ENCODE data around the gene POSTN. TPM values are rescaled to one million over a fixed set of nuclear protein-coding genes. Genes with fewer than 3 reads are reported as not detected.

The POSTN gene, protein sequence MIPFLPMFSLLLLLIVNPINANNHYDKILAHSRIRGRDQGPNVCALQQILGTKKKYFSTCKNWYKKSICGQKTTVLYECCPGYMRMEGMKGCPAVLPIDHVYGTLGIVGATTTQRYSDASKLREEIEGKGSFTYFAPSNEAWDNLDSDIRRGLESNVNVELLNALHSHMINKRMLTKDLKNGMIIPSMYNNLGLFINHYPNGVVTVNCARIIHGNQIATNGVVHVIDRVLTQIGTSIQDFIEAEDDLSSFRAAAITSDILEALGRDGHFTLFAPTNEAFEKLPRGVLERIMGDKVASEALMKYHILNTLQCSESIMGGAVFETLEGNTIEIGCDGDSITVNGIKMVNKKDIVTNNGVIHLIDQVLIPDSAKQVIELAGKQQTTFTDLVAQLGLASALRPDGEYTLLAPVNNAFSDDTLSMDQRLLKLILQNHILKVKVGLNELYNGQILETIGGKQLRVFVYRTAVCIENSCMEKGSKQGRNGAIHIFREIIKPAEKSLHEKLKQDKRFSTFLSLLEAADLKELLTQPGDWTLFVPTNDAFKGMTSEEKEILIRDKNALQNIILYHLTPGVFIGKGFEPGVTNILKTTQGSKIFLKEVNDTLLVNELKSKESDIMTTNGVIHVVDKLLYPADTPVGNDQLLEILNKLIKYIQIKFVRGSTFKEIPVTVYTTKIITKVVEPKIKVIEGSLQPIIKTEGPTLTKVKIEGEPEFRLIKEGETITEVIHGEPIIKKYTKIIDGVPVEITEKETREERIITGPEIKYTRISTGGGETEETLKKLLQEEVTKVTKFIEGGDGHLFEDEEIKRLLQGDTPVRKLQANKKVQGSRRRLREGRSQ
- not detected for total RNA-seq

DNA sequence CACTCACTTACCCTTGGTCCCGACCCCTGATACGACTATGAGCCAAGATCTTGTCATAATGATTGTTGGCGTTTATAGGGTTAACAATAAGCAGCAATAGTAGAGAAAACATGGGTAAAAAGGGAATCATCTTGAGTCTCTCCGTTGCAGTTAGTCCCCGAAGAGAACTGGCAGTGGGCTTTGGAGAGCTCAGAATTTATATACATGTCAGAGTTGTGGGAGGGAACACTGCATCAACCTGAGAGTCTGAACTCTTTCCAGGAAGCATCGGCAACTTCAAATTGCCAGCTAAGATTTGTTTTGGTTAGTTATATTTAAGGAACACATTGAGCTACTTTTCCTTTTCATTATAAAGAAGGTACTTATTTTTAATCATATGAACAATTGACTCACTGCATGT, at the start of gene POSTN:
POSTN (minus strand) TSS at position 172 of the 400 bp plus-strand sequence; CDS start at position 130, 42 bp downstream.
- no peak within 1 kb of the TSS for H3K27ac Mint-ChIP-seq
- H3K9me3 Mint-ChIP-seq, result no peaks in the 10 kb centered on the region
- DNase-seq, result no peak
- no peaks in the 10 kb centered on the region for H3K4me1 Mint-ChIP-seq
- no peak within 1 kb of the TSS for H3K4me3 Mint-ChIP-seq
- ChIA-PET CTCF (no interaction called here), POLR2A (no interaction called here)
- no peaks in the 10 kb centered on the region for H3K36me3 Mint-ChIP-seq (ENCODE audit: low read depth)
- no peaks in the 10 kb centered on the region for H3K27me3 Mint-ChIP-seq

DNA sequence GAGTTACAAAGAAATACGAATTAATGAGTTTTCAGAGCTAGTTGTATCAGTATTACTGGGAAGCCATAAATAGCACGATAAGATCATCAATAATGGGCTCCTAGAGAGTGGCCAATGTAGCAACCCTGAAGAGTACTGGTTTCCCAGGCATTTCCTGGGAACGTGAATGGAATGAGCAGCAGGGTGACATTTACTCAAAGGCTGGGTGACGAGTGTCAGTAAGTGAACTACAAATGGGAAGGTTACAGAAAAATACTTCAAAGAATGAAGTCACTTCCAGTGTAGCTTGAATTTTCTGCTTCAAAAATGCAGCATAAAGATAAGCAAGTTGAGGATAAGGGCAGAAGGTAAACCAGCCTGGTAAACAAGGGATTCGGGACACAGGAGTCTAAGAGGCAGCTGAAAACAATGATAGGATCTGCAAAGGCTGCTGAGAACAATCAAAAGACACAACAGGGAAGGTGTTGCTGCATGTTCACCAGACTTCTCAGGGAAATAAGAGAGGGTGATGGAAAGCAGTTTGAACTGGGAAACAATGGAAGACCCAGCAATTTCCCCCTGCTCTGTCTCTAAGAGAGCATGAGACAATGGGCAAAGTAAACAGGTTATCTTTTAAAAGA, 48.6 kb upstream of the POSTN start:
- no peak overlapping the region for H3K27ac Mint-ChIP-seq
- no peaks in the 10 kb centered on the region for H3K27me3 Mint-ChIP-seq
- no peaks in the 10 kb centered on the region for H3K36me3 Mint-ChIP-seq (ENCODE audit: low read depth)
- POLR2A ChIA-PET, result no interaction called here
- no peak for DNase-seq
- CTCF ChIA-PET, result no interaction called here
- no peaks in the 10 kb centered on the region for H3K9me3 Mint-ChIP-seq
- H3K4me1 Mint-ChIP-seq, result no peaks in the 10 kb centered on the region
- H3K4me3 Mint-ChIP-seq, result no peak overlapping the region

DNA sequence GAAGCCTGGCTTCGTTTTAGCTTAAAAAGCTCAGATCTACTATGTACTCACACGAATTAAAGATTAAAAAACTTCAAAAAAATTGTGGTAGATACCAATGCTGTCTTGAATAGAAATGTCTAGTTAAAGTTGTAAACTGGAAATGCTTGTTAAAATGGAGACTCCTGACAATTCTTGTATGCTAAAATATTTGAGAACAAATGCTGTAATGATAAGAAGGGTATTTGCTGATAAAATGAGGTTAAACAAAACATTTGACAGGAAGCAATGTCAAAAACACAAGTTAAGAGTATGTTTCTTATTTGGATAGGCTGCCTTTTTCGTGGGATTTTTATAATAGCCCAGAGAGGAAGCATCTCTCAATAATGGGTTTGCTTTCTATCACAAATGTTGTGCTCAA, 48.0 kb upstream of the POSTN start:
- no peaks in the 10 kb centered on the region for H3K4me1 Mint-ChIP-seq
- no peak for DNase-seq
- H3K4me3 Mint-ChIP-seq, result no peak overlapping the region
- H3K9me3 Mint-ChIP-seq, result no peaks in the 10 kb centered on the region
- CTCF ChIA-PET, result no interaction called here
- H3K36me3 Mint-ChIP-seq (ENCODE audit: low read depth), result no peaks in the 10 kb centered on the region
- POLR2A ChIA-PET, result no interaction called here
- H3K27me3 Mint-ChIP-seq, result no peaks in the 10 kb centered on the region
- no peak overlapping the region for H3K27ac Mint-ChIP-seq

DNA sequence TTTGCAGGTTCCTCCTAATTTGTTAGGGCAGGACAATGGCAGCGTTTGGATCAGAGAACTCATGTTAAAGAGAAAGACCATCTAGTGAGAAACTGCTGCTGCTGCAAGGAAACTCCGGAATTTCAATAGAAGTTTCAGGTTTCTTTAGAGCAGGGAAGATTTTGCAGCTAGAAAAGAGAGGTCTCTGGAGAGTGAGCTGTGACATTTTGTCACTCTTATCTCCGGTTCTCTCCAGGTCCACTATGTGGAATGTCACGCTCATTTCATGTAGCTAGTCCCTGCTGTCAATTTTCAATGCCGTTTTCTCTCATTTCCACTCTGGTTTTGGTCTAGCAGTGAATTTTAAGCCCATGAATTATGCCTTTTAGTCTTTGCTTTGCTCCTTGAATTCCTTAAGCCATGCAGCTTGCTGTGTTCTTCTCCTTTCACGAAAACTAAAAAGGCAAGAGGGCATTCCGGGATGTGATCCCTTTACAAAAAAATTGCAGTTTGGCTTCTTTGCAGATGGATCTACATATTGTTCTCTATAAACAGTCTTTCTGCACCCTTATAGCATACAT, 46.7 kb upstream of the POSTN start:
- H3K27me3 Mint-ChIP-seq, result no peaks in the 10 kb centered on the region
- ChIA-PET CTCF (no interaction called here), POLR2A (no interaction called here)
- no peaks in the 10 kb centered on the region for H3K4me1 Mint-ChIP-seq
- no peak for DNase-seq
- no peak overlapping the region for H3K4me3 Mint-ChIP-seq
- H3K36me3 Mint-ChIP-seq (ENCODE audit: low read depth), result no peaks in the 10 kb centered on the region
- H3K9me3 Mint-ChIP-seq, result no peaks in the 10 kb centered on the region
- no peak overlapping the region for H3K27ac Mint-ChIP-seq

DNA sequence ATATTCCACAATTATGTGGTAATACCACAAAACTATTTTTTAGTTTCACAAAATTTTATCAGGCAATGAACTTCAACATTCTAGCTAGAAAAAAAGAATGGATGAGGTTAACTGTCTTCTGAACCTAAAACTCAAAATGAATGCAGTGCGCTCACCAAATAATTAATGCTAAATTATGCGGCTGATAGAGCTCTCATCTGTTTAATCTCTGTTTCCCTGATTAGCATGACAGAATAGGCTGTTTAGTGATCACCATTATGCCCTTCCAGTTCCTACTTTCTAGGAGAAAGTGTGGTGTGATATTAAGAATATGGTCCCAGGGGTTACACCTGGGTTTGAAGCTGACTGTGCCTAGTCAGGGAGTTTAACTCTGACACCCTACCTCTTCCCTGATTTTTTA, 42.8 kb upstream of the POSTN start:
- Mint-ChIP-seq H3K9me3 (no peaks in the 10 kb centered on the region), H3K4me3 (no peak overlapping the region), H3K27me3 (no peaks in the 10 kb centered on the region), H3K4me1 (no peaks in the 10 kb centered on the region), H3K27ac (no peak overlapping the region), H3K36me3 (ENCODE audit: low read depth) (no peaks in the 10 kb centered on the region)
- ChIA-PET POLR2A (no interaction called here), CTCF (interaction anchor here (1.3 kb wide), 1 partner anchor 24 kb away, joined by 3 read pairs; no protein-coding TSS in a partner anchor)
- no peak for DNase-seq

DNA sequence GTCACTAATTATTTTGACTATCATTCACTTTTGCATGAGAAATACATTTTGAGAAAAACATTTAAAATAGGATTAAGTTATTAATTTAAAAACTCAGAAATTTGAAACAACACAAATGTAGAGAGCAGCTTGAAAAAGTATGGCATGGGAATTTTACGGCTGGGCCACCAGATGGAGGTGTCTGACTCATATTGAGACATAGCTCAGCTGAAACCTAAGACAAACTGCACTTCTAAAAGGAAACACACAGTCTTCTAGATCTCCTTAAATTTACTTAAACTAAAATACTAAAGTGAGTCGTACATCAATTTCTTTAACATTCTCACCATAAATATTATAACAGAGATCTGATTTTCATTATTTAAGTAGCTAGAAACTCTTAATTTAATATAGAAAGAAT, 41.9 kb upstream of the POSTN start:
- H3K27me3 Mint-ChIP-seq, result no peaks in the 10 kb centered on the region

DNA sequence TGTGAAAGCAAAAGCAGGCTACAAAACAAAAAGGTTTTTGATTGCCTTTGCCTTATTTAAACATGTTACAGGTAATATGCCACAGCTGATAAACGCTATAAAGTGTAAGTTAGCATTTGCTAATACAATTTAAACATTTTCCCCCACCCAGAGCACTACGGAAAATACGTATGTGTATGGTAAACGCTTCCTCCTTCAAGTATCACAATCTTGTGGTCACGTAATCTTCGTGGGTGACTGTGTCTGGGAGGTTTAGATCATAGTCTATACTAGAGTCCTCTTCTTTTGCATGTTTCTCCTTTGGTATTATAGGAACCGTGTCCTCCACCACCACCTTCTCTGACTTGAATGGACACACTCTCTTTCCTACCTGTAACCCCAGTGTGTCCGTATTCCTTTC, 38.1 kb upstream of the POSTN start:
- CTCF ChIA-PET, result no interaction called here
- DNase-seq, result no peak
- Mint-ChIP-seq H3K27ac (no peak overlapping the region), H3K27me3 (no peaks in the 10 kb centered on the region), H3K4me1 (no peaks in the 10 kb centered on the region), H3K4me3 (no peak overlapping the region), H3K9me3 (no peaks in the 10 kb centered on the region), H3K36me3 (ENCODE audit: low read depth) (no peaks in the 10 kb centered on the region)
- POLR2A ChIA-PET, result no interaction called here

More for the DNA sequence above, 41.9 kb upstream of the POSTN start:
- Mint-ChIP-seq H3K36me3 (ENCODE audit: low read depth) (no peaks in the 10 kb centered on the region), H3K27ac (no peak overlapping the region), H3K9me3 (no peaks in the 10 kb centered on the region), H3K4me3 (no peak overlapping the region), H3K4me1 (no peaks in the 10 kb centered on the region)
- ChIA-PET POLR2A (no interaction called here), CTCF (interaction anchor here (1.3 kb wide), 1 partner anchor 25 kb away, joined by 3 read pairs; no protein-coding TSS in a partner anchor)
- no peak for DNase-seq

DNA sequence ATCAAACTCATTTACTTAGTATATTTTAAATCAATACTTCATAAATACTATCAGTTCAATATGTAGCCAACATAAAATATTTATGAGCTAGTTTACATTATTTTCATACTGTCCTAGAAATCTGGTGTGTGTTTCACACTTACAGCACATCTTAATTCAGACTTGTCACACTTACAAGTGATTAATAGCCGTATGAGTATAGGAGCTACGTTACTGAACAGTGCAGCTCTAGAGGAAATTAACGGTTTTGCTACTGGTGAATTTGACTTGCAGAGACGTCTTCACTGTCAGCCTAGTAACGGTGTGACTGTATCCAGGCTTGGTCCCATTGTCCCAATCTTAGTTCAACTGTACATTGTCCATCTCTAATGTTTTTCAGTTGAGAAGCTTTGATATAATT, 33.7 kb upstream of the POSTN start:
- Mint-ChIP-seq H3K4me1 (no peaks in the 10 kb centered on the region), H3K27ac (no peak overlapping the region), H3K4me3 (no peak overlapping the region), H3K27me3 (no peaks in the 10 kb centered on the region), H3K36me3 (ENCODE audit: low read depth) (no peaks in the 10 kb centered on the region), H3K9me3 (no peaks in the 10 kb centered on the region)
- ChIA-PET POLR2A (no interaction called here), CTCF (no interaction called here)
- DNase-seq, result no peak

DNA sequence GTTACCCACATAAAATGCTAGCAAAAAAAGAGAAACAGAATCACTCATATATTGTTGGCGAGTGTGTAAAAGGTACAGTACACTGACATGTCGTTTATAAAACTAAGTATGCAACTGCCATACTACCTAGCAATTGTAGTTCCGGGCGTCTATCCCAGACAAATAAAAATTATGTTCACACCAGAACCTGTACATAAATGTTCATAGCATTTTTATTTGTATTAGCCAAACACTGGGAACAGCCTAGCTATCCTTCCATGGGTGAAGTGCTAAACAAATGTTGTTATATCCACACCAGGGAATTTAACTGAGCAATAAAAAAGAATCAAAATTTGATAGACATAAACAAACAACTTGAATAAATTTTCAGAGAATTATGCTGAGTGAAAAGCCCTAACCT, 28.9 kb upstream of the POSTN start:
- Mint-ChIP-seq H3K27ac (no peak overlapping the region), H3K4me3 (no peak overlapping the region), H3K4me1 (no peaks in the 10 kb centered on the region), H3K36me3 (ENCODE audit: low read depth) (no peaks in the 10 kb centered on the region), H3K9me3 (no peaks in the 10 kb centered on the region), H3K27me3 (no peaks in the 10 kb centered on the region)
- POLR2A ChIA-PET, result no interaction called here
- DNase-seq, result no peak
- CTCF ChIA-PET, result no interaction called here

DNA sequence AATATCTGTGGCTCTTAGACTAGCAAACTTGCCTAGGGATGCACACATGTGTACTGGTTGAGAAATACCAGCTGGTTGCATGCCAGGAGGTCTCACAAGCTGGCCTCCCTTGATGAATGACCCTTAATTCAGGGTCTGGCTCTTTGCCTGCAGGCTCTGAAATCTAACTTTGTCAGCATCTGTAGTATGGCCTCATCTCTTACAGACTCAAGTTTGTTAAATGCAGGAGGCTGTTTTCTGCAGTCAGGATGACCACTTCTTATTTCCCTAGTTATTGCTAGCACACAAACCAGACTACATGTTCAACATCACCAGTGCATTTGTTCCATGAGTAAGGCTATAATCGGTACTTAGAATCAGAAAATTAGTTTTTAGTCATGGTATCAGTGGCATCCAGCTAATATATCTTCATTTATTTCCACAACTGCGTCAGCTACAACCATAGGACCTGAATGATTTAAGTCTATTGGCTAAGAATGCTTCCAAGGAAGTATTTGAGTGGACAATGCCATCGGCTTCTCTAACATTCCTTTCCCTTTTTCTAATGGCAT, 23.3 kb upstream of the POSTN start:
- no peaks in the 10 kb centered on the region for H3K4me1 Mint-ChIP-seq
- no peaks in the 10 kb centered on the region for H3K36me3 Mint-ChIP-seq (ENCODE audit: low read depth)
- CTCF ChIA-PET, result no interaction called here
- H3K9me3 Mint-ChIP-seq, result no peaks in the 10 kb centered on the region
- H3K27ac Mint-ChIP-seq, result no peak overlapping the region
- no peaks in the 10 kb centered on the region for H3K27me3 Mint-ChIP-seq
- no peak overlapping the region for H3K4me3 Mint-ChIP-seq
- DNase-seq, result no peak
- POLR2A ChIA-PET, result no interaction called here

DNA sequence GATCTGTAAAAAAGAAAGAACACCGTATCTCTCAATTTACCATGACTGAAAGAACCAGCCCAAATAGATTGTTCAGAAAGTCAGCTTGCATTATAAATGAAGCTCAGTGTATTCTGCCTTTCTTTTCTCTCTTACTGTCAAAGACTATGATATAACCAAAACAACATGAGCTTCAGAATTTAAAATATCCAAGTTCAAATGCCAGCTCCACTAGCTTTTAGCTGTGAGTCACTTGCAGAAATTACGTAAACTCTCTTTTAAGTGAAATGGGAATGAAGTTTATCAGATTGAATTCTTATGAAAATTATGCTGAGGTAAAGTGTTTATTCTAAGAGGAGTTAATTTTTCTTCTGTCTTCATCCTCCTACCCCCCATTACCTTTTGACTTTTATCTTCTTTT, 20.0 kb upstream of the POSTN start:
- ChIA-PET POLR2A (no interaction called here), CTCF (no interaction called here)
- no peak overlapping the region for H3K27ac Mint-ChIP-seq
- H3K27me3 Mint-ChIP-seq, result no peaks in the 10 kb centered on the region
- no peak for DNase-seq
- H3K4me1 Mint-ChIP-seq, result no peaks in the 10 kb centered on the region
- no peaks in the 10 kb centered on the region for H3K9me3 Mint-ChIP-seq
- H3K4me3 Mint-ChIP-seq, result no peak overlapping the region
- H3K36me3 Mint-ChIP-seq (ENCODE audit: low read depth), result no peaks in the 10 kb centered on the region

DNA sequence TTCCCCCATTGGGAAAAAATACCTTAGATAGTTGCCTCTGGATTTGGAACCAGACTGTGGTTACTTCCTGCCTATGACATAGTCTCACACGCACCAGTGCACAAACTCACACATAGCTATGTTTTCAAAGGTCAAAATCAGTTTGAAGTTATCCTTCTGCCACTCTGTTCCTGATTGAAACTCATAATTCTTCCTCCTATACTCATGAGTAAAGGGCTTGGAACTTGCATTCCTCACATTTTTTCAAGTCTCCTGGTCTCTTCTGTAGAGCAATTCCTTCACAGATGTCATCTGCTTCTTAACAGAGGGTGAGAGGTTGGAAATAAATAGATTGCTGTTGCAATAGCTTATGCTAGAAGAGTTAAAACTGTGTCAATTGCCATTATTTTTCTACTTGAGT, 18.6 kb upstream of the POSTN start:
- POLR2A ChIA-PET, result no interaction called here
- Mint-ChIP-seq H3K36me3 (ENCODE audit: low read depth) (no peaks in the 10 kb centered on the region), H3K9me3 (no peaks in the 10 kb centered on the region), H3K27ac (no peak overlapping the region), H3K27me3 (no peaks in the 10 kb centered on the region), H3K4me3 (no peak overlapping the region), H3K4me1 (no peaks in the 10 kb centered on the region)
- CTCF ChIA-PET, result no interaction called here
- DNase-seq, result no peak

DNA sequence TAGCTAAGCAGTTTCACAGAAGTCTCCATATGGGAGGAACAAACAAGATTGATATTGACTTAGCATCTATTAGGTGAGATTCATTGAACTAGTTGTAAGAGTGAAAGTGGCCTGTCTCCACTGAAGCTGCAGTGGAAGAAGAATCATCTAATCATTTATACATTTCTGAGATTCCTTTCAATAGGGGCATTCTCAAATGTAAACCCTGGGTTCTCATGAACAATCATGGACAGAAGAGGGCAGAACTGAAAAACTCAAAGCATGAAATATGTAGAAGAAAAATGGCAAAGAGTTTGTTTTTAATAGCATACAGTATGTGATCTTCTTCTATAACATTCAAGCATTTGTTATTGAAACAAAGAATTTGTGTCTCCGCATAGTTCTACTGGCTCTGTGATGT, 17.6 kb upstream of the POSTN start:
- Mint-ChIP-seq H3K4me3 (no peak overlapping the region), H3K27ac (no peak overlapping the region), H3K36me3 (ENCODE audit: low read depth) (no peaks in the 10 kb centered on the region), H3K4me1 (no peaks in the 10 kb centered on the region), H3K9me3 (no peaks in the 10 kb centered on the region), H3K27me3 (no peaks in the 10 kb centered on the region)
- DNase-seq, result no peak
- ChIA-PET POLR2A (no interaction called here), CTCF (no interaction called here)
